ENCODE measurements around the gene DPP9. TPM values are rescaled to one million over a fixed set of nuclear protein-coding genes. Genes with fewer than 3 reads are reported as not detected.

Gene DPP9
- total RNA-seq, 6 experiments from 2014 or later: 47.3 to 118 (median 54.5) TPM

GRCh38 chr19:4633140-4633967 is 90.3 kb downstream of the DPP9 start:
- H3K27me3 ChIP-seq: no peaks in the 10 kb centered on the region
- DNase-seq (peak; percentile 61 to 74 (median 74)), ATAC-seq (peak; percentile 82 to 93 (median 88))
- no peak overlapping the region for H3K27ac ChIP-seq
- H3K4me1 ChIP-seq: peaks cover 0 to 8% (median under 1%) of the 10 kb centered on the region in 4 donors
- TF ChIP-seq, protein P1, sequence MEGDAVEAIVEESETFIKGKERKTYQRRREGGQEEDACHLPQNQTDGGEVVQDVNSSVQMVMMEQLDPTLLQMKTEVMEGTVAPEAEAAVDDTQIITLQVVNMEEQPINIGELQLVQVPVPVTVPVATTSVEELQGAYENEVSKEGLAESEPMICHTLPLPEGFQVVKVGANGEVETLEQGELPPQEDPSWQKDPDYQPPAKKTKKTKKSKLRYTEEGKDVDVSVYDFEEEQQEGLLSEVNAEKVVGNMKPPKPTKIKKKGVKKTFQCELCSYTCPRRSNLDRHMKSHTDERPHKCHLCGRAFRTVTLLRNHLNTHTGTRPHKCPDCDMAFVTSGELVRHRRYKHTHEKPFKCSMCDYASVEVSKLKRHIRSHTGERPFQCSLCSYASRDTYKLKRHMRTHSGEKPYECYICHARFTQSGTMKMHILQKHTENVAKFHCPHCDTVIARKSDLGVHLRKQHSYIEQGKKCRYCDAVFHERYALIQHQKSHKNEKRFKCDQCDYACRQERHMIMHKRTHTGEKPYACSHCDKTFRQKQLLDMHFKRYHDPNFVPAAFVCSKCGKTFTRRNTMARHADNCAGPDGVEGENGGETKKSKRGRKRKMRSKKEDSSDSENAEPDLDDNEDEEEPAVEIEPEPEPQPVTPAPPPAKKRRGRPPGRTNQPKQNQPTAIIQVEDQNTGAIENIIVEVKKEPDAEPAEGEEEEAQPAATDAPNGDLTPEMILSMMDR (IDR thresholded peaks at IDR 0.05): peak; percentile 75 to 83 (median 78)
- TF ChIP-seq POLR2A (IDR thresholded peaks at IDR 0.05): no peak
- H3K4me3 ChIP-seq: no peak overlapping the region
- intact Hi-C loops (cut with DNase I): loop anchor here in 1 of 2 donors (5.0 kb wide), 1 partner anchor 56 kb away; no protein-coding TSS in a partner anchor
- H3K9me3 ChIP-seq: no peaks in the 10 kb centered on the region
- 30% methylated on average over 12 of the region's 14 CpGs for WGBS (ENCODE audit: insufficient coverage, low coverage, low lambda C conversion rate, missing lambda C conversion rate)
- H3K36me3 ChIP-seq: no peaks in the 10 kb centered on the region

Small RNA genes within 50 kb of the gene (microRNA-seq; reads per million reads assigned to microRNA genes)
- 0 reads per million in 2 donors for gene MIR7-3

Small RNA genes within 50 kb of the gene (small RNA-seq; reads per million reads assigned to genes)
- 0 reads per million in 2 experiments for gene MIR7-3

Other genes with a start within 250 kb of the DPP9 start
- 10 to 100 TPM; 28.4 to 51.2 (median 39.3) TPM for gene PLIN4, start 205.4 kb downstream of the DPP9 start, total RNA-seq
- 100 to 1,000 TPM in 4 of 6 experiments, 10 to 100 TPM in 2; 35.0 to 149 (median 117) TPM for gene PLIN5, start 188.6 kb downstream of the DPP9 start, total RNA-seq
- gene LRG1, start 183.8 kb downstream of the DPP9 start, total RNA-seq: 1,000 to 10,000 TPM in 2 of 6 experiments, 100 to 1,000 TPM in 4; 331 to 1,334 (median 524) TPM
- gene SEMA6B, start 164.2 kb downstream of the DPP9 start, total RNA-seq: 1 to 10 TPM; 1.0 to 6.5 (median 2.3) TPM
- 10 to 100 TPM; 16.6 to 26.4 (median 22.8) TPM for gene TNFAIP8L1, start 84.3 kb downstream of the DPP9 start, total RNA-seq
- gene MYDGF, start 53.5 kb downstream of the DPP9 start, total RNA-seq: 10 to 100 TPM; 58.2 to 98.7 (median 72.2) TPM
- 10 to 100 TPM in 2 of 6 experiments, 1 to 10 TPM in 4; 4.7 to 11.9 (median 5.6) TPM for gene FEM1A, start 67.9 kb upstream of the DPP9 start, total RNA-seq
- gene TICAM1, start 107.9 kb upstream of the DPP9 start, total RNA-seq: 10 to 100 TPM in 1 of 6 experiments, 1 to 10 TPM in 5; 6.9 to 14.6 (median 9.4) TPM
- gene PLIN3, start 143.8 kb upstream of the DPP9 start, total RNA-seq: 10 to 100 TPM; 10.8 to 53.9 (median 19.6) TPM
- gene ARRDC5, start 179.1 kb upstream of the DPP9 start, total RNA-seq: under 1 TPM in 3 of 6 experiments, not detected in 3; 0.15 to 0.35 (median 0.17) TPM
- 1 to 10 TPM in 2 of 6 experiments, under 1 TPM in 4; 0.17 to 3.8 (median 0.82) TPM for gene UHRF1, start 185.7 kb upstream of the DPP9 start, total RNA-seq
- gene KDM4B, start 245.3 kb upstream of the DPP9 start, total RNA-seq: 10 to 100 TPM; 14.2 to 36.9 (median 29.1) TPM

Data from right lobe of liver (tissue), 6 donors.